Measurements from ENCODE around the gene SLIT1. TPM values are rescaled to one million over a fixed set of nuclear protein-coding genes. Genes with fewer than 3 reads are reported as not detected.

The SLIT1 gene
- total and polyA plus RNA-seq, 2 donors (not counting 1 experiment from before 2014, with no cell fraction given), result 0.15 to 0.49 TPM

DNA sequence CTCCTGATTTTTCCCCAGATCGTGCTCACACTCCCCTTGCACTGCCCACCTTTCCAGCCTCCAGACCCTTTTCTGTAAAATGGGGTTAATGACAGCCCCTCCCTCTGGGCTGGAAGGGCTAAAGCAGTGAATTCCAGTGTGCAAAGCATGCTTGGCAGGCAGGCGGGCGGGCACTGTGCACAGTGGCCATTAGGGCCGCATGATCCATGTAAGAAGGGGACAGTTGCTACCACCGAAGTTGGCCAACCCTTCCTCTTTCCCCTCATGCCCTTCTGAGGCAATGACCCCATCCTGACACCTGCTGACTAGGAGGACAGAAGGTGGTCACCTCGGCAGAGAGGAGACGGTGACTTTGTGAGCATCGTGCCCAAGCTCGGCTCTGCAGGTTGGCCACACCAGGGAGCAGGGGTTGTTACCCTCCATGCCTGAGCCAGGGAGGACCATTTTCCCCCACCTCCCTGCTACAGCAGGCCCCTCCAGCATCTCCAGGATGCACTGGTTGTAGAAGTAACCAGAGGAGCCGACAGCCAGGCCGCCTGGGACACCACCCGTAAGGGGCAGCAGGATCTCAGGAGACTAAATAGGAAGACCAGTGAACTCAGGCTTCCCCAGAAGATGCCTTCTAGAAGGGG, 166.4 kb downstream of the SLIT1 start:
- Histone ChIP-seq H3K9me3 (ENCODE audit: control extremely low read depth in 1 of 3, control insufficient read depth in 2 of 3, insufficient read depth in 1 of 3, low read length in 2 of 3) (no peaks in the 10 kb centered on the region), H2AFZ (ENCODE audit: insufficient read depth, low read depth, low read length, poor library complexity, severe bottlenecking) (no peak overlapping the region), H3K4me1 (ENCODE audit: control insufficient read depth in 2 of 2, insufficient read depth in 2 of 2, low read length in 2 of 2) (peaks cover 4 to 12% of the 10 kb centered on the region in 2 donors), H4K20me1 (ENCODE audit: control insufficient read depth, insufficient read depth, low read length, poor library complexity, severe bottlenecking) (no peaks in the 10 kb centered on the region), H3K27me3 (replicated peaks in 1 of 4; ENCODE audit: control extremely low read depth in 1 of 4, control insufficient read depth in 3 of 4, insufficient read depth in 4 of 4, low read length in 3 of 4) (peaks cover 0 to 3% (median 0%) of the 10 kb centered on the region in 4 experiments), H3K4me2 (replicated peaks; ENCODE audit: low read depth, low read length, poor library complexity, severe bottlenecking) (no peak overlapping the region), H3K9ac (ENCODE audit: low read length) (no peak overlapping the region), H3K4me3 (ENCODE audit: control extremely low read depth in 1 of 5, extremely low read depth in 1 of 5, insufficient read depth in 1 of 5, low read depth in 2 of 5, low read length in 4 of 5) (no peak overlapping the region), H3K36me3 (replicated peaks in 1 of 2; ENCODE audit: control extremely low read depth in 1 of 2, control insufficient read depth in 1 of 2, extremely low read depth in 1 of 2, insufficient read depth in 2 of 2, low read length in 1 of 2) (no peaks in the 10 kb centered on the region), H3K79me2 (ENCODE audit: control insufficient read depth, insufficient read depth, low read length) (no peaks in the 10 kb centered on the region), H3K27ac (ENCODE audit: low read length in 2 of 2) (no peak overlapping the region)
- H3K4me1 Mint-ChIP-seq, result peaks cover 17% of the 10 kb centered on the region
- DNase-seq (no peak), ATAC-seq (ENCODE audit: low read depth) (no peak)
- H3K9me3 Mint-ChIP-seq (ENCODE audit: insufficient read depth), result no peaks in the 10 kb centered on the region
- H3K27me3 Mint-ChIP-seq, result peaks cover 7% of the 10 kb centered on the region
- intact Hi-C loops (cut with micrococcal nuclease), result no loop called here
- no peak overlapping the region for H3K27ac Mint-ChIP-seq
- WGBS (ENCODE audit: insufficient coverage), result 97% methylated on average over 11 of the region's 12 CpGs
- no peak overlapping the region for H3K4me3 Mint-ChIP-seq
- CTCF ChIA-PET, result interaction anchor here (0.6 kb wide), 1 partner anchor 648 kb away, joined by 3 read pairs; no protein-coding TSS in a partner anchor
- POLR2A ChIA-PET, result no interaction called here
- TF ChIP-seq EZH2 (IDR thresholded peaks at IDR 0.05; ENCODE audit: borderline replicate concordance, insufficient read depth, low read depth, low read length, poor library complexity, severe bottlenecking), result no peak
- TF ChIP-seq, protein P1, sequence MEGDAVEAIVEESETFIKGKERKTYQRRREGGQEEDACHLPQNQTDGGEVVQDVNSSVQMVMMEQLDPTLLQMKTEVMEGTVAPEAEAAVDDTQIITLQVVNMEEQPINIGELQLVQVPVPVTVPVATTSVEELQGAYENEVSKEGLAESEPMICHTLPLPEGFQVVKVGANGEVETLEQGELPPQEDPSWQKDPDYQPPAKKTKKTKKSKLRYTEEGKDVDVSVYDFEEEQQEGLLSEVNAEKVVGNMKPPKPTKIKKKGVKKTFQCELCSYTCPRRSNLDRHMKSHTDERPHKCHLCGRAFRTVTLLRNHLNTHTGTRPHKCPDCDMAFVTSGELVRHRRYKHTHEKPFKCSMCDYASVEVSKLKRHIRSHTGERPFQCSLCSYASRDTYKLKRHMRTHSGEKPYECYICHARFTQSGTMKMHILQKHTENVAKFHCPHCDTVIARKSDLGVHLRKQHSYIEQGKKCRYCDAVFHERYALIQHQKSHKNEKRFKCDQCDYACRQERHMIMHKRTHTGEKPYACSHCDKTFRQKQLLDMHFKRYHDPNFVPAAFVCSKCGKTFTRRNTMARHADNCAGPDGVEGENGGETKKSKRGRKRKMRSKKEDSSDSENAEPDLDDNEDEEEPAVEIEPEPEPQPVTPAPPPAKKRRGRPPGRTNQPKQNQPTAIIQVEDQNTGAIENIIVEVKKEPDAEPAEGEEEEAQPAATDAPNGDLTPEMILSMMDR (IDR thresholded peaks at IDR 0.05), result no peak
